ENCODE measurements around the gene SLC37A2.

Gene SLC37A2

DNA sequence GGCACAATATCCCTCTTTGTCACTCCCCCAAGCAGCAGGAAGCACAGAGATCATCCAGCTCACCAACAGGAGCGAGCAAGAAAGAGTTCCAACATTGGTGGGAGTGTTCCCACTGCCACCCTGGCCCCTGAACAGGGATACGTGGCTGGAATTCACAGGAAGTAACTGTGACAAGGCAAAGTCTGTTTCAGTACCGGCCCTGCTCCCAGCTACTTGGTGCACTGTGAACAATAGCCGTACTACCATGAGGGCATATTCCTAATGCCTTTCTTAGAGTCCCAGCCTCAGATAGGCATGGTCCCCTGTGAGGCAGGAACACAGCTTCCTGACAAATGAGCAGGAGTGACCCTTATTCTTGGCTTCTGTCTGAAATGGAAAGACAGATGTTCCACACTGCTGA, 1.8 kb upstream of the SLC37A2 start:
- DNase-seq (ENCODE audit: low read depth): no peak

GRCh38 chr11:125062218-125062930, 731 bp upstream of the SLC37A2 start:
- no peak overlapping the region for H3K4me3 ChIP-seq (ENCODE audit: low read depth, low read length)
- DNase-seq (ENCODE audit: low read depth): no peak
- TF ChIP-seq CTCF (IDR thresholded peaks at IDR 0.05; ENCODE audit: control insufficient read depth, extremely low read depth, insufficient read depth): no peak

More for the DNA sequence above, 1.8 kb upstream of the SLC37A2 start:
- TF ChIP-seq CTCF (IDR thresholded peaks at IDR 0.05; ENCODE audit: control insufficient read depth, extremely low read depth, insufficient read depth): no peak
- H3K4me3 ChIP-seq (ENCODE audit: low read depth, low read length): no peak overlapping the region

GRCh38 chr11:125063429-125064043, 431 bp downstream of the SLC37A2 start:
- TF ChIP-seq CTCF (IDR thresholded peaks at IDR 0.05; ENCODE audit: control insufficient read depth, extremely low read depth, insufficient read depth): no peak
- peak overlapping the region; percentile 35 for H3K4me3 ChIP-seq (ENCODE audit: low read depth, low read length)
- no peak for DNase-seq (ENCODE audit: low read depth)

DNA sequence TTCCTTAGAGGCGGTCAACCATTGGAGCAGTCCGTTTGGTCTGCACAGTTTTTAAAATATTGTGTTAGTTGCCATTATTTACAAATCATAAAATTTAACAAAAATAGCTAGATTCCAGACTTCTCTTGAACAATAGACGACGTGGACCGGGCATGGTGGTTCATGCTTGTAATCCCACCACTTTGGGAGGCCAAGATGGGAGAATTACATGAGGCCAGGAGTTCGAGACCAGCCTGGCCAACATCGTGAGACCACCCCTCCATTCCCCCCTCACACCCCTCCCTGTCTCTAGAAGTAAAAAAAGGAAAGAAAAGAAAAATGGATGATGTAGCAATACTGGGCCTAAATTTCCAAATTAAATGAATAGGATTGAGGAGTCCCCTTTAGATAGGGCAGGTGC, 965 bp downstream of the SLC37A2 start:
- DNase-seq (ENCODE audit: low read depth): no peak
- no peak overlapping the region for H3K4me3 ChIP-seq (ENCODE audit: low read depth, low read length)
- no peak for TF ChIP-seq CTCF (IDR thresholded peaks at IDR 0.05; ENCODE audit: control insufficient read depth, extremely low read depth, insufficient read depth)

- H3K4me3 ChIP-seq (ENCODE audit: low read depth, low read length): no peak overlapping the region
- DNase-seq (ENCODE audit: low read depth): no peak
- no peak for TF ChIP-seq CTCF (IDR thresholded peaks at IDR 0.05; ENCODE audit: control insufficient read depth, extremely low read depth, insufficient read depth)
Measured at GRCh38 chr11:125068368-125068767, 5.3 kb downstream of the SLC37A2 start.

DNA sequence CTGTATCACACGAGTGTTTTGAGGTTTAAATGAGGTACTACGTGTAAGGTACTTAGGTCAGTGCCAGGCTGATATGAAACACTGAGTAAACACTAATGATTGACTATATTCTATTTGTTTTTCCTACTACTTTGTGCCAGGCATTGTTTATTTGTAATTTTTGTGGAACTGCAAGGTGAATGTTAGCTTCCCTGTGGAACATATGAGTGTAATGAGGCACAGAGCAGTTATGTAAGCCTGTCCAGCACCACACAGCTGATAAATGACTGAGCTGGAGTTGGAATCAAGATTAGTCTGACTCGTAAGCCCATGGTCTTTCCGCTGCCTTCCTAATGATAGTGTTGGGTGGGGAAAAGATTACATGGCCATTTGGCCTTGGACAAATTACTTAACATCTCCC, 5.9 kb downstream of the SLC37A2 start:
- peak; percentile 52 for DNase-seq (ENCODE audit: low read depth)
- TF ChIP-seq CTCF (IDR thresholded peaks at IDR 0.05; ENCODE audit: control insufficient read depth, extremely low read depth, insufficient read depth): no peak

More for the DNA sequence above, 5.9 kb downstream of the SLC37A2 start:
- no peak overlapping the region for H3K4me3 ChIP-seq (ENCODE audit: low read depth, low read length)
